WTC11 (cell line): ENCODE measurements around the gene LRRC9. TPM values are rescaled to one million over a fixed set of nuclear protein-coding genes. Genes with fewer than 3 reads are reported as not detected.
A peak's percentile ranks its signal among the peaks of the same experiment; 100 is the strongest.

Experiments used
- ATAC-seq: fragments of 200-7000 bp; cut with Tn5 transposase; 2 replicates; pipeline ENCODE4 v1.10.0; 2021; ENCODE audit warnings: mild to moderate bottlenecking, moderate library complexity
- CTCF ChIA-PET: fragments of 300-600 bp; sonication (Branson Sonifier 250); formaldehyde crosslinking; loops from one replicate; lab custom pipeline; 2021; ENCODE audit warnings: antibody characterized with exemption; lab: Charles Lee
- POLR2A ChIA-PET: fragments of 350-600 bp; sonication (Branson Sonifier 250); formaldehyde crosslinking; loops from one replicate; lab custom pipeline; 2021; ENCODE audit warnings: antibody characterized with exemption; lab: Charles Lee
- DNase-seq: peaks from one replicate; pipeline ENCODE4 v3.0.0; 2021; ENCODE audit warnings: low spot score
- H3K27ac Mint-ChIP-seq: 2 replicates; pipeline ENCODE4 v1.8.0; 2021; ENCODE audit warnings: mixed read lengths
- H3K27me3 Mint-ChIP-seq: 2 replicates; pipeline ENCODE4 v1.8.0; 2021; ENCODE audit warnings: low read depth, mild to moderate bottlenecking, moderate library complexity, mixed read lengths
- H3K36me3 Mint-ChIP-seq: 2 replicates; pipeline ENCODE4 v1.8.0; 2021; ENCODE audit warnings: mixed read lengths
- H3K4me1 Mint-ChIP-seq: 2 replicates; pipeline ENCODE4 v1.8.0; 2022; ENCODE audit warnings: mixed read lengths
- H3K4me3 Mint-ChIP-seq: 2 replicates; pipeline ENCODE4 v1.8.0; 2021; ENCODE audit warnings: mild to moderate bottlenecking, moderate library complexity, mixed read lengths
- H3K9me3 Mint-ChIP-seq: 2 replicates; pipeline ENCODE4 v1.8.0; 2021; ENCODE audit warnings: mixed read lengths
- ATF3 ChIP-seq: sonication (generic); formaldehyde crosslinking; conservative IDR thresholded peaks from 2 replicates; pipeline ENCODE4 v1.8.1; 2022; ENCODE audit warnings: mild to moderate bottlenecking, missing genetic modification reagents
- GABPB1 ChIP-seq: sonication (generic); formaldehyde crosslinking; IDR thresholded peaks from 2 replicates; pipeline ENCODE4 v1.8.1; 2023; ENCODE audit warnings: mild to moderate bottlenecking, missing genetic modification reagents
- GTF2I ChIP-seq: fragments of 250-450 bp; sonication (Bioruptor Pico); conservative IDR thresholded peaks from 2 replicates; pipeline ENCODE4 v1.4.0; 2021; ENCODE audit warnings: mild to moderate bottlenecking
- HMGXB4 ChIP-seq: sonication (generic); formaldehyde crosslinking; IDR thresholded peaks from 2 replicates; pipeline ENCODE4 v1.8.1; 2023; ENCODE audit warnings: mild to moderate bottlenecking, moderate library complexity, missing genetic modification reagents
- NFATC4 ChIP-seq: fragments of 250-450 bp; sonication (Bioruptor Pico); IDR thresholded peaks from 2 replicates; pipeline ENCODE4 v1.9.0; 2021; ENCODE audit warnings: mild to moderate bottlenecking
- NR2C2 ChIP-seq: sonication (generic); formaldehyde crosslinking; IDR thresholded peaks from 2 replicates; pipeline ENCODE4 v1.8.0; 2022; ENCODE audit warnings: mild to moderate bottlenecking, missing genetic modification reagents
- OVOL2 ChIP-seq: fragments of 250-450 bp; sonication (Bioruptor Pico); IDR thresholded peaks from 2 replicates; pipeline ENCODE4 v1.9.0; 2021; ENCODE audit warnings: mild to moderate bottlenecking, borderline replicate concordance
- PRRX2 ChIP-seq: fragments of 250-450 bp; sonication (Bioruptor Pico); IDR thresholded peaks from 2 replicates; pipeline ENCODE4 v1.8.0; 2021; ENCODE audit warnings: mild to moderate bottlenecking
- RORB ChIP-seq: fragments of 250-450 bp; sonication (Bioruptor Pico); IDR thresholded peaks from 2 replicates; pipeline ENCODE4 v1.9.0; 2021; ENCODE audit warnings: mild to moderate bottlenecking
- TCF7 ChIP-seq: sonication (generic); formaldehyde crosslinking; IDR thresholded peaks from 2 replicates; pipeline ENCODE4 v1.8.0; 2022; ENCODE audit warnings: mild to moderate bottlenecking, low read depth, missing genetic modification reagents, moderate library complexity
- ZBTB21 ChIP-seq: sonication (generic); formaldehyde crosslinking; IDR thresholded peaks from 2 replicates; pipeline ENCODE4 v1.8.1; 2023; ENCODE audit warnings: mild to moderate bottlenecking, missing genetic modification reagents, borderline replicate concordance
- ZNF121 ChIP-seq: sonication (generic); formaldehyde crosslinking; IDR thresholded peaks from 2 replicates; pipeline ENCODE4 v1.8.0; 2023; ENCODE audit warnings: missing genetic modification reagents
- ZNF219 ChIP-seq: sonication (generic); formaldehyde crosslinking; IDR thresholded peaks from 2 replicates; pipeline ENCODE4 v1.8.0; 2023; ENCODE audit warnings: missing genetic modification reagents, mild to moderate bottlenecking, borderline replicate concordance
- ZNF232 ChIP-seq: sonication (generic); formaldehyde crosslinking; IDR thresholded peaks from 2 replicates; pipeline ENCODE4 v1.8.0; 2022; ENCODE audit warnings: mild to moderate bottlenecking, missing genetic modification reagents
- ZNF317 ChIP-seq: sonication (generic); formaldehyde crosslinking; IDR thresholded peaks from 2 replicates; pipeline ENCODE4 v1.8.1; 2023; ENCODE audit warnings: low read depth, mild to moderate bottlenecking, moderate library complexity, missing genetic modification reagents, borderline replicate concordance
- ZSCAN18 ChIP-seq: fragments of 250-450 bp; sonication (Bioruptor Pico); IDR thresholded peaks from 2 replicates; pipeline ENCODE4 v2.1.2; 2022; ENCODE audit warnings: mild to moderate bottlenecking, moderate library complexity
- total RNA-seq: library from RNA; stranded (reverse); gene quantifications from 3 replicates; pipeline ENCODE4 v1.2.3, GENCODE V29; 2021
- TF ChIP-seq, protein P1 (sequence below): sonication (generic); formaldehyde crosslinking; IDR thresholded peaks from 2 replicates; pipeline ENCODE4 v1.8.1; 2022; ENCODE audit warnings: low read depth, mild to moderate bottlenecking, moderate library complexity, missing genetic modification reagents, borderline replicate concordance
- TF ChIP-seq, protein P2 (sequence below): sonication (generic); formaldehyde crosslinking; IDR thresholded peaks from 2 replicates; pipeline ENCODE4 v1.8.1; 2022; ENCODE audit warnings: low read depth, missing genetic modification reagents, borderline replicate concordance
- TF ChIP-seq, protein P3 (sequence below): sonication (generic); formaldehyde crosslinking; IDR thresholded peaks from 2 replicates; pipeline ENCODE4 v1.8.0; 2022; ENCODE audit warnings: missing genetic modification reagents

LRRC9 gene
- total RNA-seq, 1 experiment from 2014 or later = 0.79 TPM

DNA sequence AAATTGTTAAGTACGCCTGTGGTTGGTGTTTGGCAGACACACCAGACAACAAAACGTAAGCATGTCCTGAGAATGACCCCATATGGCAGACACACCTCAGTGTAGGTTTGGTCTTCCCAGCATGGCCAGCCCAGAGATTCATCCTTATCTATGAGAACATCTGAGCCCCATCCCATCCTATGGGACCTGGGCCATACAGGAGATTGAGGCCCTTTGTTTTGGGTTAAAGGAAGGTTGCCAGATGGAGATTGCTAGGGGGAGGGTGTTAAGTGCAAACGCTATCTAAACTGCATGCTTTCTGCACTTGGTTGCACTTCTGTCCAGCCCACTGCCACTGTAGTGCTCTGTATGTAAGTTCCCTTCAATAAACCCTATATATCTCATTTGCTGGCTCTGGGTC, 167.7 kb downstream of the LRRC9 start:
- Mint-ChIP-seq H3K27me3 (no peaks in the 10 kb centered on the region; the same call in 1 of the 2 replicates), H3K27ac (no peak overlapping the region), H3K36me3 (no peaks in the 10 kb centered on the region), H3K4me3 (no peak overlapping the region), H3K4me1 (peaks cover 8% of the 10 kb centered on the region), H3K9me3 (no peaks in the 10 kb centered on the region)
- DNase-seq (no peak), ATAC-seq (no peak)
- POLR2A ChIA-PET = no interaction called here
- CTCF ChIA-PET = no interaction called here
- no peak for TF ChIP-seq ZNF219 (CRISPR knock-in tag)
- no peak for TF ChIP-seq ATF3 (CRISPR knock-in tag)
- TF ChIP-seq GTF2I = no peak
- no peak for TF ChIP-seq NR2C2 (CRISPR knock-in tag)
- TF ChIP-seq PRRX2 (CRISPR knock-in tag) = no peak
- no peak for TF ChIP-seq ZNF317 (CRISPR knock-in tag)
- TF ChIP-seq ZNF121 (CRISPR knock-in tag) = no peak
- no peak for TF ChIP-seq ZSCAN18 (CRISPR knock-in tag)
- no peak for TF ChIP-seq RORB
- TF ChIP-seq, protein P1, sequence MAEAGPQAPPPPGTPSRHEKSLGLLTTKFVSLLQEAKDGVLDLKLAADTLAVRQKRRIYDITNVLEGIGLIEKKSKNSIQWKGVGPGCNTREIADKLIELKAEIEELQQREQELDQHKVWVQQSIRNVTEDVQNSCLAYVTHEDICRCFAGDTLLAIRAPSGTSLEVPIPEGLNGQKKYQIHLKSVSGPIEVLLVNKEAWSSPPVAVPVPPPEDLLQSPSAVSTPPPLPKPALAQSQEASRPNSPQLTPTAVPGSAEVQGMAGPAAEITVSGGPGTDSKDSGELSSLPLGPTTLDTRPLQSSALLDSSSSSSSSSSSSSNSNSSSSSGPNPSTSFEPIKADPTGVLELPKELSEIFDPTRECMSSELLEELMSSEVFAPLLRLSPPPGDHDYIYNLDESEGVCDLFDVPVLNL (CRISPR knock-in tag) = no peak
- TF ChIP-seq TCF7 (CRISPR knock-in tag) = no peak
- TF ChIP-seq ZNF232 = no peak
- no peak for TF ChIP-seq GABPB1 (CRISPR knock-in tag)

- Mint-ChIP-seq H3K4me3 (no peak overlapping the region), H3K27ac (no peak overlapping the region), H3K27me3 (no peaks in the 10 kb centered on the region; the same call in 1 of the 2 replicates), H3K36me3 (no peaks in the 10 kb centered on the region), H3K9me3 (no peaks in the 10 kb centered on the region), H3K4me1 (peaks cover 23% of the 10 kb centered on the region)
- DNase-seq (no peak), ATAC-seq (no peak)
- CTCF ChIA-PET = interaction anchor here (0.8 to 2.1 kb wide), 2 partner anchors 10 to 23 kb away, joined by 3 to 7 read pairs; no protein-coding TSS in a partner anchor
- no peak for TF ChIP-seq TCF7 (CRISPR knock-in tag)
- TF ChIP-seq, protein P2, sequence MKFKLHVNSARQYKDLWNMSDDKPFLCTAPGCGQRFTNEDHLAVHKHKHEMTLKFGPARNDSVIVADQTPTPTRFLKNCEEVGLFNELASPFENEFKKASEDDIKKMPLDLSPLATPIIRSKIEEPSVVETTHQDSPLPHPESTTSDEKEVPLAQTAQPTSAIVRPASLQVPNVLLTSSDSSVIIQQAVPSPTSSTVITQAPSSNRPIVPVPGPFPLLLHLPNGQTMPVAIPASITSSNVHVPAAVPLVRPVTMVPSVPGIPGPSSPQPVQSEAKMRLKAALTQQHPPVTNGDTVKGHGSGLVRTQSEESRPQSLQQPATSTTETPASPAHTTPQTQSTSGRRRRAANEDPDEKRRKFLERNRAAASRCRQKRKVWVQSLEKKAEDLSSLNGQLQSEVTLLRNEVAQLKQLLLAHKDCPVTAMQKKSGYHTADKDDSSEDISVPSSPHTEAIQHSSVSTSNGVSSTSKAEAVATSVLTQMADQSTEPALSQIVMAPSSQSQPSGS (CRISPR knock-in tag) = no peak
- no peak for TF ChIP-seq ZNF232
- POLR2A ChIA-PET = no interaction called here
Observed at GRCh38 chr14:60089221-60089620, 169.3 kb downstream of the LRRC9 start.

DNA sequence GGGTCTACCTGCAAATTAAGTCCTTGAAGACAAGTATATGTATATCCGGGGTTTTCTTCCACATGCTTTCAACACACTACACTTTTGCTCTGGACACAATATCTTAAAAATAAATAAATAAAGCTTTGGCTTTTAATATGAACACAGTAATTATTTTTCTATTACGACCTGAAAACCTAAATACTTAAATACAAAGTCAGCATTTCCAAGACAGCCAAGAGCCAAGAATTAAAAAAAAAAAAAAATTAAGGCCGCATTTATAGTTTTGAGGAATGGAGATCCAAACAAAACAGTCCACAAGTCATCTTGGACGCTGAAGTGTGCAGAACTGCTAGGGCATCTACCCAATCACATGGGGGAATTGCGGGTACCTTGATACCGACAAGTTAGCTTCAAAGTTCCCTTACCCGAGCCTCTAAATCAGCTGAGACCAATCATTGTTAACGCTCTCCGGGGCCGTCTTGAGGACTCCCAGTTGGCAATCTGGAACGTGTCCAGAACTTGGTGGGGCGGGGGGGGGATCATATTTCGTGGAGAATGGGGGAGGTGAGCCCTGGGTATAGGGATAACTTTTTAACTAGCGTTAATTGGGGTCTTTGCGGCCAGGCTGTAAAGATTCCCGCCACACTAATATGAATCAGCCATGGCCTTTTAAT, 171.0 kb downstream of the LRRC9 start:
- Mint-ChIP-seq H3K27ac (peak overlapping the region; percentile 91), H3K4me3 (peak overlapping the region; percentile 88), H3K4me1 (peaks cover 33% of the 10 kb centered on the region), H3K27me3 (no peaks in the 10 kb centered on the region; the same call in 1 of the 2 replicates), H3K36me3 (no peaks in the 10 kb centered on the region), H3K9me3 (no peaks in the 10 kb centered on the region)
- POLR2A ChIA-PET = interaction anchor here (0.6 to 0.7 kb wide), 2 partner anchors 120 to 267 kb away, joined by 3 to 6 read pairs; no protein-coding TSS in a partner anchor
- ATAC-seq (no peak), DNase-seq (no peak)
- TF ChIP-seq NFATC4 (CRISPR knock-in tag) (no peak), OVOL2 (CRISPR knock-in tag) (no peak), HMGXB4 (CRISPR knock-in tag) (no peak), ZBTB21 (CRISPR knock-in tag) (no peak), ZNF232 (0 out of 2 replicates have a peak, but pooled peaks have one; percentile 37)
- TF ChIP-seq, protein P3, sequence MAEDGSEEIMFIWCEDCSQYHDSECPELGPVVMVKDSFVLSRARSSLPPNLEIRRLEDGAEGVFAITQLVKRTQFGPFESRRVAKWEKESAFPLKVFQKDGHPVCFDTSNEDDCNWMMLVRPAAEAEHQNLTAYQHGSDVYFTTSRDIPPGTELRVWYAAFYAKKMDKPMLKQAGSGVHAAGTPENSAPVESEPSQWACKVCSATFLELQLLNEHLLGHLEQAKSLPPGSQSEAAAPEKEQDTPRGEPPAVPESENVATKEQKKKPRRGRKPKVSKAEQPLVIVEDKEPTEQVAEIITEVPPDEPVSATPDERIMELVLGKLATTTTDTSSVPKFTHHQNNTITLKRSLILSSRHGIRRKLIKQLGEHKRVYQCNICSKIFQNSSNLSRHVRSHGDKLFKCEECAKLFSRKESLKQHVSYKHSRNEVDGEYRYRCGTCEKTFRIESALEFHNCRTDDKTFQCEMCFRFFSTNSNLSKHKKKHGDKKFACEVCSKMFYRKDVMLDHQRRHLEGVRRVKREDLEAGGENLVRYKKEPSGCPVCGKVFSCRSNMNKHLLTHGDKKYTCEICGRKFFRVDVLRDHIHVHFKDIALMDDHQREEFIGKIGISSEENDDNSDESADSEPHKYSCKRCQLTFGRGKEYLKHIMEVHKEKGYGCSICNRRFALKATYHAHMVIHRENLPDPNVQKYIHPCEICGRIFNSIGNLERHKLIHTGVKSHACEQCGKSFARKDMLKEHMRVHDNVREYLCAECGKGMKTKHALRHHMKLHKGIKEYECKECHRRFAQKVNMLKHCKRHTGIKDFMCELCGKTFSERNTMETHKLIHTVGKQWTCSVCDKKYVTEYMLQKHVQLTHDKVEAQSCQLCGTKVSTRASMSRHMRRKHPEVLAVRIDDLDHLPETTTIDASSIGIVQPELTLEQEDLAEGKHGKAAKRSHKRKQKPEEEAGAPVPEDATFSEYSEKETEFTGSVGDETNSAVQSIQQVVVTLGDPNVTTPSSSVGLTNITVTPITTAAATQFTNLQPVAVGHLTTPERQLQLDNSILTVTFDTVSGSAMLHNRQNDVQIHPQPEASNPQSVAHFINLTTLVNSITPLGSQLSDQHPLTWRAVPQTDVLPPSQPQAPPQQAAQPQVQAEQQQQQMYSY (CRISPR knock-in tag) = no peak
- TF ChIP-seq, all 79 proteins: peak for 1
- CTCF ChIA-PET = interaction anchor here (0.6 to 2.9 kb wide), 2 partner anchors 11 to 608 kb away, joined by 3 to 13 read pairs; no protein-coding TSS in a partner anchor
